ENCODE data around the gene FAM78A. TPM values are rescaled to one million over a fixed set of nuclear protein-coding genes. Genes with fewer than 3 reads are reported as not detected.

FAM78A gene
- total RNA-seq, 1 donor from 2014 or later = 0.73 TPM

- no peak overlapping the region for H3K4me3 Mint-ChIP-seq (ENCODE audit: unreplicated experiment)
Measured at GRCh38 chr9:131227959-131228460, 48.3 kb downstream of the FAM78A start.

DNA sequence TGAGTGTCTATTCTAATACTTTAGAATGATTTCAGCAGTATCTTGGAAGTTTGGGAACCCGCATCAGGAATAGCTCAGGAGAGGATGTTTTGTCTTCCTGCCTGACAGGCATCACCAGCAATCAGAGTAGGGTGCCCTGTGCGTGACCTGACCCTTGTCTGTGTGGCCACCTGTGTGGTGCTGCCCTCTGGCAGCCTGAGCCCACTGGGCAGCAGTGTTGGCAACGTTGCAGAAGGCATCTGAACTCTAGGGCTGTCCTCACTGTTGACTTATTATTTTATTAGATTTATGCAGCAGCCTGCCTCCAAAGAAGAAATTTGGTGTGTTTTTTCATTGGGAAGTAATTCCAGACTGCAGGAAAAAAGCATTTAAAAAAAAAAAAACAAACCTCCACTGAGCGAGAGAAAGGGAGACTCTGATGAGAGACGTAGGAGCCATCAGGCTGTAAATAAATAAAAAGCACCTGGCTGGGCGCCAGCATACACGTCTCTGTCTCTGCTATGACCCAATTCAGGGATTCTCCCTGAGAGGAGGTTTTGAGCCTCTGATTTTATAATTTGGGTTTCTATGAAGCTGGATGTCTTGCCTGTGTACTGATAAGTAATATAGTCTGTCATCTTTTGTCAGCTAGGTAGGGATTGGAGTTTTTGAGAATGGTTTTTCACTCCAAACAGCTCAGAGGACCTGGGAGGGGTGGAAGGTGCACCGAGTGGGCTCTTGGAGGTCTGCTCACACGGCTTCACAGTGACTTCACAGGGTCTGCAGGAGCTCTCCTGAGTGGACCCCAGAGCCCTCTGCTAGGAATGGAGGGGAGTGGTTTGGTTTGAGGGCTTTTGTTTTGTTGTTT is 49.0 kb downstream of the FAM78A start:
- no peak overlapping the region for H3K4me3 Mint-ChIP-seq (ENCODE audit: unreplicated experiment)
- Histone ChIP-seq H2AFZ (ENCODE audit: low read depth, low read length) (no peak overlapping the region), H3K27me3 (ENCODE audit: insufficient read depth, low read length) (no peaks in the 10 kb centered on the region), H3K36me3 (ENCODE audit: insufficient read depth, low read length) (peaks cover 14% of the 10 kb centered on the region), H3K4me1 (ENCODE audit: insufficient read depth, low read length) (peaks cover 17% of the 10 kb centered on the region), H3K4me3 (ENCODE audit: insufficient read depth, low read depth, low read length) (no peak overlapping the region), H3K27ac (ENCODE audit: low read depth, low read length) (no peak overlapping the region), H3K9ac (ENCODE audit: low read length) (no peak overlapping the region), H3K4me2 (ENCODE audit: low read length) (no peak overlapping the region), H3K9me3 (ENCODE audit: insufficient read depth, low read depth, low read length) (no peaks in the 10 kb centered on the region), H3K79me2 (ENCODE audit: insufficient read depth, low read length) (no peaks in the 10 kb centered on the region), H4K20me1 (ENCODE audit: insufficient read depth, low read length) (peaks cover 9% of the 10 kb centered on the region)
- no peak for DNase-seq (ENCODE audit: low read depth)
- no peak overlapping the region for H3K27ac Mint-ChIP-seq (ENCODE audit: unreplicated experiment)
- FAIRE-seq = no peak
- H3K9me3 Mint-ChIP-seq (ENCODE audit: unreplicated experiment) = no peaks in the 10 kb centered on the region
- H3K36me3 Mint-ChIP-seq (ENCODE audit: low read depth, unreplicated experiment) = peaks cover 24% of the 10 kb centered on the region
- no peak for TF ChIP-seq EZH2 (IDR thresholded peaks at IDR 0.05; ENCODE audit: insufficient read depth, low read length)
- TF ChIP-seq, protein P1, sequence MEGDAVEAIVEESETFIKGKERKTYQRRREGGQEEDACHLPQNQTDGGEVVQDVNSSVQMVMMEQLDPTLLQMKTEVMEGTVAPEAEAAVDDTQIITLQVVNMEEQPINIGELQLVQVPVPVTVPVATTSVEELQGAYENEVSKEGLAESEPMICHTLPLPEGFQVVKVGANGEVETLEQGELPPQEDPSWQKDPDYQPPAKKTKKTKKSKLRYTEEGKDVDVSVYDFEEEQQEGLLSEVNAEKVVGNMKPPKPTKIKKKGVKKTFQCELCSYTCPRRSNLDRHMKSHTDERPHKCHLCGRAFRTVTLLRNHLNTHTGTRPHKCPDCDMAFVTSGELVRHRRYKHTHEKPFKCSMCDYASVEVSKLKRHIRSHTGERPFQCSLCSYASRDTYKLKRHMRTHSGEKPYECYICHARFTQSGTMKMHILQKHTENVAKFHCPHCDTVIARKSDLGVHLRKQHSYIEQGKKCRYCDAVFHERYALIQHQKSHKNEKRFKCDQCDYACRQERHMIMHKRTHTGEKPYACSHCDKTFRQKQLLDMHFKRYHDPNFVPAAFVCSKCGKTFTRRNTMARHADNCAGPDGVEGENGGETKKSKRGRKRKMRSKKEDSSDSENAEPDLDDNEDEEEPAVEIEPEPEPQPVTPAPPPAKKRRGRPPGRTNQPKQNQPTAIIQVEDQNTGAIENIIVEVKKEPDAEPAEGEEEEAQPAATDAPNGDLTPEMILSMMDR (IDR thresholded peaks at IDR 0.05; ENCODE audit: insufficient read depth, low read depth, low read length) = no peak
- no peaks in the 10 kb centered on the region for H3K27me3 Mint-ChIP-seq (ENCODE audit: low read depth, unreplicated experiment)
- peaks cover 3% of the 10 kb centered on the region for H3K4me1 Mint-ChIP-seq (ENCODE audit: low read depth, unreplicated experiment)

More at GRCh38 chr9:131227959-131228460, 48.3 kb downstream of the FAM78A start:
- TF ChIP-seq, protein P1 (IDR thresholded peaks at IDR 0.05; ENCODE audit: insufficient read depth, low read depth, low read length) = no peak
- no peak for TF ChIP-seq EZH2 (IDR thresholded peaks at IDR 0.05; ENCODE audit: insufficient read depth, low read length)
- Histone ChIP-seq H4K20me1 (ENCODE audit: insufficient read depth, low read length) (peaks cover 9% of the 10 kb centered on the region), H3K9ac (ENCODE audit: low read length) (no peak overlapping the region), H3K79me2 (ENCODE audit: insufficient read depth, low read length) (no peaks in the 10 kb centered on the region), H3K4me3 (ENCODE audit: insufficient read depth, low read depth, low read length) (no peak overlapping the region), H2AFZ (ENCODE audit: low read depth, low read length) (no peak overlapping the region), H3K4me1 (ENCODE audit: insufficient read depth, low read length) (peaks cover 17% of the 10 kb centered on the region), H3K27ac (ENCODE audit: low read depth, low read length) (no peak overlapping the region), H3K36me3 (ENCODE audit: insufficient read depth, low read length) (peaks cover 14% of the 10 kb centered on the region), H3K27me3 (ENCODE audit: insufficient read depth, low read length) (no peaks in the 10 kb centered on the region), H3K4me2 (ENCODE audit: low read length) (no peak overlapping the region), H3K9me3 (ENCODE audit: insufficient read depth, low read depth, low read length) (no peaks in the 10 kb centered on the region)
- Mint-ChIP-seq H3K36me3 (ENCODE audit: low read depth, unreplicated experiment) (peaks cover 21% of the 10 kb centered on the region), H3K9me3 (ENCODE audit: unreplicated experiment) (no peaks in the 10 kb centered on the region), H3K4me1 (ENCODE audit: low read depth, unreplicated experiment) (peaks cover 3% of the 10 kb centered on the region), H3K27me3 (ENCODE audit: low read depth, unreplicated experiment) (no peaks in the 10 kb centered on the region), H3K27ac (ENCODE audit: unreplicated experiment) (no peak overlapping the region)
- DNase-seq (ENCODE audit: low read depth) = no peak
- FAIRE-seq = no peak

DNA sequence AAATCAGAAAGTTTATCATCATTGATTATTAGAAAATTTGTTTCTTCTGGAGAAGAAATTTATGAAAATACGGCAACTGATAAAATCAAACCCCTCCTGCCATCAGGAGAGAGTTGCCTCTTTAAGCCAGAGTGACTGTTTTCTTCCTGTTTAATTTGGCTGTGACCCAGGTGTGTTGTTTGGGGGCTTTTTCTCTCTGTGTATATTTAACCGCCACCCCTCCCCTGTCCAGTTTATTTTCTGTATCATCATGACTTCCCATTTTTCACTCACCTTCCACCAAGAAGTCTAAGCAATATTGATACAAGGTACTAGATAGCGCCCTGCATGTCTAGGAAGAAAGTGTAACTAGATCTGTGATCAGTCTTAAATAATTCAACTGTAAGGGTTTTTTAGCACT is 50.1 kb downstream of the FAM78A start:
- Histone ChIP-seq H3K36me3 (ENCODE audit: insufficient read depth, low read length) (peaks cover 4% of the 10 kb centered on the region), H3K4me1 (ENCODE audit: insufficient read depth, low read length) (peaks cover 17% of the 10 kb centered on the region), H4K20me1 (ENCODE audit: insufficient read depth, low read length) (peaks cover 9% of the 10 kb centered on the region), H3K9ac (ENCODE audit: low read length) (no peak overlapping the region), H3K4me2 (ENCODE audit: low read length) (no peak overlapping the region), H2AFZ (ENCODE audit: low read depth, low read length) (no peak overlapping the region), H3K27me3 (ENCODE audit: insufficient read depth, low read length) (no peaks in the 10 kb centered on the region), H3K4me3 (ENCODE audit: insufficient read depth, low read depth, low read length) (no peak overlapping the region), H3K79me2 (ENCODE audit: insufficient read depth, low read length) (no peaks in the 10 kb centered on the region), H3K9me3 (ENCODE audit: insufficient read depth, low read depth, low read length) (no peaks in the 10 kb centered on the region), H3K27ac (ENCODE audit: low read depth, low read length) (no peak overlapping the region)
- no peak overlapping the region for H3K4me3 Mint-ChIP-seq (ENCODE audit: unreplicated experiment)
- H3K27ac Mint-ChIP-seq (ENCODE audit: unreplicated experiment) = no peak overlapping the region
- DNase-seq (ENCODE audit: low read depth) (no peak), FAIRE-seq (no peak)
- no peak for TF ChIP-seq EZH2 (IDR thresholded peaks at IDR 0.05; ENCODE audit: insufficient read depth, low read length)
- TF ChIP-seq, protein P1 (IDR thresholded peaks at IDR 0.05; ENCODE audit: insufficient read depth, low read depth, low read length) = no peak
- H3K4me1 Mint-ChIP-seq (ENCODE audit: low read depth, unreplicated experiment) = peaks cover 3% of the 10 kb centered on the region
- peaks cover 2% of the 10 kb centered on the region for H3K9me3 Mint-ChIP-seq (ENCODE audit: unreplicated experiment)
- H3K27me3 Mint-ChIP-seq (ENCODE audit: low read depth, unreplicated experiment) = no peaks in the 10 kb centered on the region
- H3K36me3 Mint-ChIP-seq (ENCODE audit: low read depth, unreplicated experiment) = peaks cover 22% of the 10 kb centered on the region

Data from astrocyte (in vitro differentiated cells and primary cell).